Thyroid gland (tissue), 4 donors: ENCODE measurements around the gene NXPH2. TPM values are rescaled to one million over a fixed set of nuclear protein-coding genes. Genes with fewer than 3 reads are reported as not detected.

Experiments used
- DNase-seq, 2 donors: peaks; one replicate each; pipeline ENCODE4 v3.0.0-alpha.2; 2019
- H3K27ac ChIP-seq, 3 donors: fragments of 200-600 bp; sonication (generic); 1 replicate in 2 of 3; 2 replicates in 1 of 3; pipeline ENCODE4 v1.5.1; 2016 to 2019; ENCODE audit warnings: mild to moderate bottlenecking in 1 of 3, moderate library complexity in 1 of 3
- H3K27me3 ChIP-seq: fragments of 200-600 bp; sonication (generic); one replicate; pipeline ENCODE4 v1.5.1; 2019
- H3K36me3 ChIP-seq, 2 donors: fragments of 200-600 bp; sonication (generic); one replicate each; pipeline ENCODE4 v1.5.1; 2016 to 2019
- H3K4me1 ChIP-seq, 2 donors: fragments of 200-600 bp; sonication (generic); one replicate each; pipeline ENCODE4 v1.5.1; 2017 to 2019
- H3K4me3 ChIP-seq, 3 donors: fragments of 200-600 bp; sonication (generic); replicated peaks in 1 of 3; 1 replicate in 2 of 3; 2 replicates in 1 of 3; pipeline ENCODE4 v1.5.1; 2016; ENCODE audit warnings: mild to moderate bottlenecking in 1 of 3
- H3K9me3 ChIP-seq: fragments of 200-600 bp; sonication (generic); one replicate; pipeline ENCODE4 v1.5.1; 2017
- POLR2A ChIP-seq, 2 donors: fragments of 450-650 bp; IDR thresholded peaks; one replicate each; pipeline ENCODE4 v1.6.1; 2017; ENCODE audit warnings: antibody characterized with exemption in 2 of 2, mild to moderate bottlenecking in 2 of 2, moderate library complexity in 1 of 2
- WGBS, 2 donors: methylation state at CpG; one replicate each; pipeline ENCODE4 v1.1.5; 2017; 5-methylcytosine and 5-hydroxymethylcytosine counted together
- intact Hi-C: fragments of 100-400 bp; cut with DNase I; formaldehyde crosslinking; loops from one replicate; pipeline ENCODE4 v1.15.1; 2023
- total RNA-seq, 4 donors: library from RNA; depleted of rRNA; stranded (reverse); fragments of >200 nt; gene quantifications; one replicate each; pipeline ENCODE4 v1.2.3, GENCODE V29; 2016
- TF ChIP-seq, protein P1 (sequence below), 6 experiments: fragments of 200-600 bp in 3 of 6; fragments of 450-650 bp in 3 of 6; sonication (generic) in 3 of 6; IDR thresholded peaks; one replicate each; pipeline ENCODE4 v1.5.1; 2016 to 2019; ENCODE audit warnings: antibody characterized with exemption in 6 of 6, mild to moderate bottlenecking in 2 of 6, inconsistent platforms in 1 of 6, moderate library complexity in 1 of 6

The NXPH2 gene
- total RNA-seq, 4 donors from 2014 or later, result not detected

DNA sequence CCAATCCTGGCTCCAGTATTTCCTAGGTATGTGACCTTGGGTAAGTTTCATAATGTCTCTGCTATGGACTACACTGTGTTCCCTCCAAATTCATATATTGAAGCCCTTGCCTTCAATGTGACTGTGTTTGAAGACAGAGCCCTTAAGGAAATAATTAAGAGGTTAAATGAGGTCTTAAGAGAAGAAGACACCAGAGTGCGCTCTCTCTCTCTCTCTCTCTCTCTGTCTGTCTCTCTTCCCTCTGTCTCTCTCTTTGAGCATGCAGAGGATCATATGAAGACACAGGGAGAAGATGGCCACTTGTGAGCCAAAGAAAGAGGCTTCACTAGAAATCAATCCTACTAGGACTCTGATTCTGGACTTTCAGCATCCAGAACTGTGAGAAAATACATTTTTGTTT is 52.2 kb downstream of the NXPH2 start:
- DNase-seq, result no peak
- Histone ChIP-seq H3K36me3 (no peaks in the 10 kb centered on the region), H3K9me3 (no peaks in the 10 kb centered on the region), H3K4me3 (no peak overlapping the region), H3K27me3 (no peaks in the 10 kb centered on the region), H3K4me1 (no peaks in the 10 kb centered on the region), H3K27ac (no peak overlapping the region)
- intact Hi-C loops, result no loop called here
- 88 to 91% methylated on average over 1 of the region's 1 CpG for WGBS, 2 donors
- no peak for TF ChIP-seq POLR2A (IDR thresholded peaks at IDR 0.05)
- TF ChIP-seq, protein P1, sequence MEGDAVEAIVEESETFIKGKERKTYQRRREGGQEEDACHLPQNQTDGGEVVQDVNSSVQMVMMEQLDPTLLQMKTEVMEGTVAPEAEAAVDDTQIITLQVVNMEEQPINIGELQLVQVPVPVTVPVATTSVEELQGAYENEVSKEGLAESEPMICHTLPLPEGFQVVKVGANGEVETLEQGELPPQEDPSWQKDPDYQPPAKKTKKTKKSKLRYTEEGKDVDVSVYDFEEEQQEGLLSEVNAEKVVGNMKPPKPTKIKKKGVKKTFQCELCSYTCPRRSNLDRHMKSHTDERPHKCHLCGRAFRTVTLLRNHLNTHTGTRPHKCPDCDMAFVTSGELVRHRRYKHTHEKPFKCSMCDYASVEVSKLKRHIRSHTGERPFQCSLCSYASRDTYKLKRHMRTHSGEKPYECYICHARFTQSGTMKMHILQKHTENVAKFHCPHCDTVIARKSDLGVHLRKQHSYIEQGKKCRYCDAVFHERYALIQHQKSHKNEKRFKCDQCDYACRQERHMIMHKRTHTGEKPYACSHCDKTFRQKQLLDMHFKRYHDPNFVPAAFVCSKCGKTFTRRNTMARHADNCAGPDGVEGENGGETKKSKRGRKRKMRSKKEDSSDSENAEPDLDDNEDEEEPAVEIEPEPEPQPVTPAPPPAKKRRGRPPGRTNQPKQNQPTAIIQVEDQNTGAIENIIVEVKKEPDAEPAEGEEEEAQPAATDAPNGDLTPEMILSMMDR (IDR thresholded peaks at IDR 0.05), result no peak

DNA sequence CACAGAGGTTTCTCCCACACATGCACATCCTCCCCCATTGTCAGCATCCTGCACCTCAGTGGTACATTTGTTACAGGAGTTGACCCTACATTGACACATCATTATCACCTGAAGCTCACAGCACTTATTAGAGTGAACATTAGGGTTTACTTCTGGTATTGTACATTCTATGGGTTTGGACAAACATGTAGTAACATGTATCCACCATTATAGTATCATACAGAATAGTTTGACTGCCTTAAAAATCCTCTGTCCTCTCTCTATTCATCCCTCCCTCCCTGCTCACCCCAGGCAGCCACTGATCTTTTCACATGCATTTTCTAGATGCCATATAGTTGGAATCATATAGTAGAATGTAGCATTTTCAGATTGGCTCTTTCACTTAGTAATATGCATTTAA is 53.5 kb downstream of the NXPH2 start:
- no peak overlapping the region for H3K4me3 ChIP-seq
- no peak for DNase-seq
- no peaks in the 10 kb centered on the region for H3K4me1 ChIP-seq

DNA sequence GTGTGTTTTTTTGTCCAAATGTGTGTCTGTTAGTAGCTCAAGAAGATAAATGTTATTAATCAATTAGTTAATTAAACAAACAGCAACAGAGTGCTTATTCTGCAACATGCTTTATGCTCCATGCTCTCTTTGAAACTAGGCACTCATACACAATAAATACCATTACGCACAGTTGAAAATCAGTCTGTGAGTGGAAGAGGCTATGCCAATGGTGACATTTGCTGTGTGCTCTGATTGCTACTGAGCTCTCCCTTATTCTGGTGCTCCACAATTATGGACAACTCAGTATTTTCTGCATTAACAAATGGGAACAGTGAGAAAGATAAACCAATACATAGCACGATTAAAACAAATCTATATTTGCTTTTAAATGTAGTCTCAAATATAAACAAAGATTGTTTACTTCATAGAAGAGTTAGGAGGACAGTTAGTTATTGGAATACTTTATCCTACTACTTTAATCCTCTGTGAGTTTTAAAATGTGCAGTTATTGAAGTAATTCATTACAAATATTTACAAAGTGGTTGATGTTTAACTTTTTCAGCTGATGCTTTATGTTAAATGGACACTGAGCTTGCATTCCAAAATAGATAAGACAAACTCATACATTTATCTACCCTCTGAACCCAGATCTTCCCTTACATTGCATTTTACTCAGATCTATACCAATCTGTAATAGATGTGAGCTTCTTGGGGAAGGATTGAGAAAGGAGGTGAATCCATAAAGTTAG is 55.3 kb downstream of the NXPH2 start:
- TF ChIP-seq, protein P1 (IDR thresholded peaks at IDR 0.05), result no peak
- TF ChIP-seq POLR2A (IDR thresholded peaks at IDR 0.05), result no peak
- no peaks in the 10 kb centered on the region for H3K4me1 ChIP-seq
- H3K36me3 ChIP-seq, result no peaks in the 10 kb centered on the region
- no peaks in the 10 kb centered on the region for H3K9me3 ChIP-seq
- intact Hi-C loops, result no loop called here
- 89 to 90% methylated on average over 2 of the region's 2 CpGs for WGBS, 2 donors
- H3K27me3 ChIP-seq, result no peaks in the 10 kb centered on the region
- no peak for DNase-seq
- no peak overlapping the region for H3K4me3 ChIP-seq
- no peak overlapping the region for H3K27ac ChIP-seq

More for the DNA sequence above, 53.5 kb downstream of the NXPH2 start:
- no peaks in the 10 kb centered on the region for H3K9me3 ChIP-seq
- no peaks in the 10 kb centered on the region for H3K27me3 ChIP-seq
- H3K27ac ChIP-seq, result no peak overlapping the region
- H3K36me3 ChIP-seq, result no peaks in the 10 kb centered on the region
- intact Hi-C loops, result no loop called here
- TF ChIP-seq, protein P1 (IDR thresholded peaks at IDR 0.05), result no peak
- no peak for TF ChIP-seq POLR2A (IDR thresholded peaks at IDR 0.05)

DNA sequence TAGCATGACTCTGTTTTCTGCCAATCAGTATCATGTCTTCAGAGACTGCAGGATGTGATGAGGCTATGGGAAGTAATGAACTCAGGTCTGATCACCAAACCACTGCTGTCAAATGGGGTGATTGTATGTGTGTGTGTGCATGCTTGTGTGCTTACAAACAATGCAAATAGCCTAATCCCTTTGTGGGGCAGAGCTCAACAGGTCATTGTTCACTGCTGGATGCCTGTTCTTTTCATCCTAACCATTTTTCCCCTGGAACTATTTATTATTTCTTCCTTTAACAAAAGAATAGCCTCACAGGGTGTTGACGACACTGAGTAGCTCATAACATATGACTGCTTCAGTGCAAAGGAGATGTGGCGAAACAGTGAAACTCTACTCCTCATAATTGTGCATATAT is 55.9 kb downstream of the NXPH2 start:
- 90 to 95% methylated on average over 2 of the region's 2 CpGs for WGBS, 2 donors
- Histone ChIP-seq H3K4me3 (no peak overlapping the region), H3K27ac (no peak overlapping the region), H3K36me3 (no peaks in the 10 kb centered on the region), H3K9me3 (no peaks in the 10 kb centered on the region), H3K4me1 (no peaks in the 10 kb centered on the region), H3K27me3 (no peaks in the 10 kb centered on the region)
- no peak for DNase-seq
- intact Hi-C loops, result no loop called here
- no peak for TF ChIP-seq POLR2A (IDR thresholded peaks at IDR 0.05)
- TF ChIP-seq, protein P1 (IDR thresholded peaks at IDR 0.05), result no peak

DNA sequence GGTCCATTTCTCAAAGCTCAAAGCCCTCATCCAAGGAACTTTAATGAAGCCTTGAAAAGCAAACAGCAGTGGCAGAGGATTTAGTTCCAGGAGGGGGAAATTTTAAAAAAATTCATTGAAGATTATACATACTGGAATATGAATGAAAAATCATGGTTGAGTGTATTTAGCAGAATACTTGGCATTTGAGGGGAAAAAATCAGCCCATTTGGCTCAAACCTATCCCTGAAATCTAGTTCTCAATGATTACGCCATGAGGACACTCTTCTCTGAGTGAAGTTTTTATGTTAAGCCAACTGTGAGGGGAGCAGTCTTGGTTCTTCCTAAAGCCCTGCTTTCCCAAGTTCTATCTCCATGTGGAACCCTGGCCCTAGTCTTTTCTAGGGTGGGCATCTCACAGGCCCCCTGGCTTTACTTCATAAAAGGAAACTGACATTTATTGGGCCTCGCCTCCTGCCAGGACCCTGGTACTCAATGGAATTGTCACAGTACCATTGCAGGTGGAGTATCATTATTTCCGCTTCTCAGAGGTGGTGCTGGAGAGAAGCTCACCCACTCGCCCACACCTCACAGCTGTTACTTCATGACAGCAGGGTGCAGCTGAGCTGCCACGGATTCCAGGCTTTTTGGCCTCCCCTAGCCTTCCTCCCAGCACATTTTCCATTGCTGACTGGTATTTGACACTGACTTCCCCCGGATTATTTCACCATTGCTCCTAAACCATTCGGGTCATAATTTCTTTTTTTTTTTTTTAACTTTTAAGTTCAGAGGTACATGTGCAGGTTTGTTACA is 56.8 kb downstream of the NXPH2 start:
- no peak overlapping the region for H3K27ac ChIP-seq
- H3K36me3 ChIP-seq, result no peaks in the 10 kb centered on the region
- H3K27me3 ChIP-seq, result no peaks in the 10 kb centered on the region
- H3K4me1 ChIP-seq, result no peaks in the 10 kb centered on the region
- WGBS, 2 donors, result 85 to 90% methylated on average over 7 of the region's 7 CpGs
- TF ChIP-seq, protein P1 (IDR thresholded peaks at IDR 0.05), result no peak
- TF ChIP-seq POLR2A (IDR thresholded peaks at IDR 0.05), result no peak
- DNase-seq, result no peak
- no peak overlapping the region for H3K4me3 ChIP-seq
- intact Hi-C loops, result no loop called here
- H3K9me3 ChIP-seq, result no peaks in the 10 kb centered on the region
